Endothelial cell of umbilical vein (primary cell): ENCODE data around the gene DSCAML1. TPM values are rescaled to one million over a fixed set of nuclear protein-coding genes. Genes with fewer than 3 reads are reported as not detected.

Source experiments
- BruUV-seq: library from RNA; stranded (reverse); fragments of 400-500 nt; replicated peaks from 2 replicates; lab custom pipeline; 2021; lab: Mats Ljungman, UMichigan
- CTCF ChIA-PET: fragments of 300-600, 350-600 bp; sonication (Branson Sonifier 250); formaldehyde crosslinking; loops from one replicate; lab custom pipeline; 2021; ENCODE audit warnings: antibody characterized with exemption, inconsistent platforms; lab: Charles Lee
- POLR2A ChIA-PET: fragments of 300-600, 350-600 bp; sonication (Branson Sonifier 250); formaldehyde crosslinking; loops from one replicate; lab custom pipeline; 2021; ENCODE audit warnings: antibody characterized with exemption, inconsistent platforms; lab: Charles Lee
- DNase-seq: peaks from one replicate; pipeline ENCODE4 v3.0.0-alpha.2; 2011; ENCODE audit warnings: low read depth, low spot score
- FAIRE-seq: peaks from 2 replicates; lab custom pipeline; 2011; peaks lifted over from hg19 to GRCh38; lab: Jason Lieb, UNC
- H2AFZ ChIP-seq: 2 replicates; pipeline ENCODE4 v1.6.0; 2012; ENCODE audit warnings: low read depth, low read length, control low read depth, inconsistent platforms
- H3K27ac ChIP-seq: 2 replicates; pipeline ENCODE4 v1.5.1; 2011; ENCODE audit warnings: low read depth, mild to moderate bottlenecking, control low read depth, low read length, moderate library complexity; ENCODE audit not compliant: insufficient read depth
- H3K27me3 ChIP-seq, 2 experiments: 2 replicates each; pipeline versions ENCODE4 v1.6.0 to v1.6.1; 2011; ENCODE audit warnings: low read length in 2 of 2, mixed read lengths in 1 of 2; ENCODE audit not compliant: control insufficient read depth in 2 of 2, insufficient read depth in 2 of 2
- H3K36me3 ChIP-seq, 2 experiments: 2 replicates in 1 of 2; 3 replicates in 1 of 2; pipeline ENCODE4 v1.5.1; 2011; ENCODE audit warnings: low read length in 2 of 2, mild to moderate bottlenecking in 1 of 2, moderate library complexity in 1 of 2; ENCODE audit not compliant: control insufficient read depth in 2 of 2, insufficient read depth in 2 of 2; ENCODE audit errors: extremely low read depth in 1 of 2
- H3K4me1 ChIP-seq: 3 replicates; pipeline ENCODE4 v1.5.1; 2011; ENCODE audit warnings: mild to moderate bottlenecking, low read length; ENCODE audit not compliant: control insufficient read depth, insufficient read depth; ENCODE audit errors: extremely low read depth
- H3K4me2 ChIP-seq: 2 replicates; pipeline ENCODE4 v1.6.1; 2011; ENCODE audit warnings: low read length, control low read depth, mixed read lengths; ENCODE audit not compliant: insufficient read depth
- H3K4me3 ChIP-seq, 3 experiments: fragments of 200-600 bp in 1 of 3; sonication (generic), shearing (Covaris generic) in 1 of 3; replicated peaks in 1 of 3; 2 replicates each; pipeline ENCODE4 v1.5.1; 2011 to 2016; ENCODE audit warnings: control low read depth in 3 of 3, low read length in 3 of 3, mild to moderate bottlenecking in 2 of 3, inconsistent platforms in 1 of 3, low read depth in 1 of 3, moderate library complexity in 1 of 3; ENCODE audit not compliant: insufficient read depth in 1 of 3
- H3K79me2 ChIP-seq: 2 replicates; pipeline ENCODE4 v1.6.0; 2012; ENCODE audit warnings: low read length, inconsistent platforms; ENCODE audit not compliant: control insufficient read depth, insufficient read depth
- H3K9ac ChIP-seq: replicated peaks from 2 replicates; pipeline ENCODE3; 2011; ENCODE audit warnings: low read length, control low read depth; ENCODE audit not compliant: insufficient read depth; ENCODE audit errors: extremely low read depth
- H3K9me1 ChIP-seq: replicated peaks from 3 replicates; pipeline ENCODE4 v1.6.0; 2011; ENCODE audit warnings: mild to moderate bottlenecking, low read length; ENCODE audit not compliant: control insufficient read depth, insufficient read depth; ENCODE audit errors: extremely low read depth
- H3K9me3 ChIP-seq: replicated peaks from 2 replicates; pipeline ENCODE4 v1.5.1; 2012; ENCODE audit warnings: low read length, inconsistent platforms; ENCODE audit not compliant: control insufficient read depth, insufficient read depth
- H4K20me1 ChIP-seq: replicated peaks from 2 replicates; pipeline ENCODE3; 2011; ENCODE audit warnings: mild to moderate bottlenecking, low read length; ENCODE audit not compliant: control insufficient read depth, insufficient read depth; ENCODE audit errors: extremely low read depth
- CTCF ChIP-seq, 2 donors: IDR thresholded peaks; 1 replicate in 1 of 2; 2 replicates in 1 of 2; pipeline ENCODE4 v1.5.1; 2011; ENCODE audit warnings: low read length in 2 of 2, mild to moderate bottlenecking in 2 of 2, moderate library complexity in 2 of 2, control low read depth in 1 of 2, inconsistent platforms in 1 of 2, low read depth in 1 of 2; ENCODE audit not compliant: insufficient read depth in 1 of 2; ENCODE audit errors: extremely low read depth in 1 of 2
- EZH2 ChIP-seq: IDR thresholded peaks from 2 replicates; pipeline ENCODE4 v1.6.1; 2012; ENCODE audit warnings: borderline replicate concordance, low read depth, mild to moderate bottlenecking, moderate library complexity, low read length, inconsistent platforms; ENCODE audit not compliant: severe bottlenecking
- FOS ChIP-seq: IDR thresholded peaks from 2 replicates; pipeline ENCODE4 v1.6.1; 2011; ENCODE audit warnings: mild to moderate bottlenecking, low read length, moderate library complexity, borderline replicate concordance; ENCODE audit not compliant: insufficient read depth
- GATA2 ChIP-seq: IDR thresholded peaks from 2 replicates; pipeline ENCODE4 v1.7.0; 2011; ENCODE audit warnings: low read depth, mild to moderate bottlenecking, moderate library complexity, mixed read lengths, low read length; ENCODE audit not compliant: insufficient read length, insufficient read depth
- JUN ChIP-seq: IDR thresholded peaks from 2 replicates; pipeline ENCODE4 v1.6.1; 2011; ENCODE audit warnings: borderline replicate concordance, low read depth; ENCODE audit not compliant: insufficient read length, insufficient read depth
- MAX ChIP-seq: IDR thresholded peaks from 2 replicates; pipeline ENCODE4 v1.6.1; 2011; ENCODE audit not compliant: insufficient read depth, insufficient read length
- MYC ChIP-seq: IDR thresholded peaks from one replicate; pipeline ENCODE4 v1.6.1; 2011; ENCODE audit warnings: mild to moderate bottlenecking, low read depth, low read length
- POLR2A ChIP-seq: IDR thresholded peaks from 2 replicates; pipeline ENCODE4 v1.6.1; 2012; ENCODE audit warnings: low read depth, mild to moderate bottlenecking, control low read depth, low read length
- POLR2AphosphoS5 ChIP-seq: IDR thresholded peaks from 2 replicates; pipeline ENCODE4 v1.6.1; 2012; ENCODE audit warnings: low read depth, mild to moderate bottlenecking, control low read depth, low read length, moderate library complexity; ENCODE audit not compliant: insufficient read depth
- dilution Hi-C: fragments of 300-500 bp; cut with MboI; formaldehyde crosslinking; loops from one replicate; pipeline ENCODE4 v1.15.0; 2019; ENCODE audit warnings: low sequenced_read_pairs; ENCODE audit not compliant: extremely low pct_ligation_motif_present
- intact Hi-C: fragments of 100-400 bp; cut with micrococcal nuclease; formaldehyde crosslinking; loops from one replicate; pipeline ENCODE4 v1.10.0; 2022
- polyA plus RNA-seq, 4 experiments: library from polyadenylated mRNA; depleted of rRNA in 3 of 4; stranded (reverse) in 3 of 4; unstranded in 1 of 4; fragments of >200 nt; gene quantifications; 2 replicates each; pipeline versions ENCODE4 v1.2.1 to v1.2.3, GENCODE V29; 2011 to 2012; ENCODE audit warnings: missing spikeins in 1 of 4
- total RNA-seq: library from RNA; stranded (reverse); gene quantifications from 2 replicates; pipeline ENCODE4 v1.2.3, GENCODE V29; 2021

DSCAML1 gene
- total and polyA plus RNA-seq, 2 donors (not counting 3 experiments of a cell fraction or from before 2014, with no cell fraction given), result not detected

- BruUV-seq, result no TSS peak
- H3K9me3 ChIP-seq, result no peaks in the 10 kb centered on the region
- H3K9me1 ChIP-seq, result no peaks in the 10 kb centered on the region
- CTCF ChIA-PET, result interaction anchor here (1.3 to 4.1 kb wide), 2 partner anchors 11 to 206 kb away, joined by 3 to 24 read pairs; no protein-coding TSS in a partner anchor
- H2AFZ ChIP-seq, result no peak overlapping the region
- no peak overlapping the region for H3K9ac ChIP-seq
- H4K20me1 ChIP-seq, result no peaks in the 10 kb centered on the region
- intact Hi-C loops (no loop called here), dilution Hi-C loops (no loop called here)
- no peak overlapping the region for H3K27ac ChIP-seq
- TF ChIP-seq POLR2A, result no peak
- TF ChIP-seq POLR2AphosphoS5, result no peak
- TF ChIP-seq MYC, result no peak
- no peak for TF ChIP-seq GATA2
- no peak for TF ChIP-seq MAX
- TF ChIP-seq CTCF (IDR thresholded peaks at IDR 0.05; ENCODE audit: extremely low read depth in 1 of 2, insufficient read depth in 1 of 2, low read depth in 1 of 2, low read length in 2 of 2), result no peak
- TF ChIP-seq JUN, result no peak
- TF ChIP-seq FOS, result no peak
- TF ChIP-seq EZH2, result no peak
- H3K27me3 ChIP-seq, result no peaks in the 10 kb centered on the region
- H3K4me2 ChIP-seq, result no peak overlapping the region
- DNase-seq, result no peak
- H3K4me3 ChIP-seq, result no peak overlapping the region
- H3K36me3 ChIP-seq, result no peaks in the 10 kb centered on the region
- no peak for FAIRE-seq
- H3K79me2 ChIP-seq, result no peaks in the 10 kb centered on the region
- POLR2A ChIA-PET, result no interaction called here
- H3K4me1 ChIP-seq, result no peaks in the 10 kb centered on the region
Observed at GRCh38 chr11:117632306-117632705, 164.7 kb downstream of the DSCAML1 start.
